Cardiac septum (tissue), 1 donor: ENCODE results near the gene DENND1A. TPM values are rescaled to one million over a fixed set of nuclear protein-coding genes. Genes with fewer than 3 reads are reported as not detected.

Source experiments
- DNase-seq: peaks from one replicate; pipeline ENCODE4 v3.0.0-alpha.2; 2020; ENCODE audit warnings: low spot score
- intact Hi-C: fragments of 100-400 bp; cut with DNase I; formaldehyde crosslinking; loops from one replicate; pipeline ENCODE4 v1.14.0; 2022
- total RNA-seq: library from RNA; stranded (reverse); fragmentation: NEBNext Ultra II Directional; extraction: Animal tissue kit (Norgen Biotek cat#: 25700); gene quantifications from one replicate; pipeline ENCODE4 v1.2.1, GENCODE V29; 2021
- donor health status: DM: no; HTN: no; CAD: no.

DENND1A gene
- total RNA-seq, 1 donor from 2014 or later = 16.0 TPM

GRCh38 chr9:123784518-123784917 lies 145.4 kb downstream of the DENND1A start:
- intact Hi-C loops = no loop called here
- DNase-seq = no peak

GRCh38 chr9:123778232-123778902 lies 151.6 kb downstream of the DENND1A start:
- intact Hi-C loops = no loop called here

GRCh38 chr9:123776708-123777537 lies 153.0 kb downstream of the DENND1A start:
- DNase-seq = no peak
- intact Hi-C loops = no loop called here

More at GRCh38 chr9:123778232-123778902, 151.6 kb downstream of the DENND1A start:
- DNase-seq = no peak

GRCh38 chr9:123775289-123776284 lies 154.3 kb downstream of the DENND1A start:
- intact Hi-C loops = no loop called here
- DNase-seq = no peak

- no peak for DNase-seq
- intact Hi-C loops = no loop called here
Observed at GRCh38 chr9:123773783-123774182, 156.1 kb downstream of the DENND1A start.

- DNase-seq = no peak
- intact Hi-C loops = no loop called here
Observed at GRCh38 chr9:123772967-123773366, 157.0 kb downstream of the DENND1A start.

- intact Hi-C loops = no loop called here
- no peak for DNase-seq
Observed at GRCh38 chr9:123772374-123772773, 157.6 kb downstream of the DENND1A start.

GRCh38 chr9:123771690-123772089 lies 158.2 kb downstream of the DENND1A start:
- DNase-seq = no peak
- intact Hi-C loops = no loop called here

GRCh38 chr9:123769719-123770118 lies 160.2 kb downstream of the DENND1A start:
- no peak for DNase-seq
- intact Hi-C loops = no loop called here

GRCh38 chr9:123763910-123764588 lies 165.9 kb downstream of the DENND1A start:
- DNase-seq = no peak
- intact Hi-C loops = no loop called here

- intact Hi-C loops = no loop called here
Observed at GRCh38 chr9:123761905-123762605, 167.9 kb downstream of the DENND1A start.

GRCh38 chr9:123757960-123758359 lies 172.0 kb downstream of the DENND1A start:
- DNase-seq = no peak
- intact Hi-C loops = no loop called here

More at GRCh38 chr9:123761905-123762605, 167.9 kb downstream of the DENND1A start:
- no peak for DNase-seq

- intact Hi-C loops = no loop called here
- DNase-seq = no peak
Observed at GRCh38 chr9:123757547-123757946, 172.4 kb downstream of the DENND1A start.

GRCh38 chr9:123756484-123757106 lies 173.3 kb downstream of the DENND1A start:
- no peak for DNase-seq
- intact Hi-C loops = no loop called here

GRCh38 chr9:123753669-123754258 lies 176.2 kb downstream of the DENND1A start:
- DNase-seq = no peak
- intact Hi-C loops = no loop called here

GRCh38 chr9:123753016-123753415 lies 176.9 kb downstream of the DENND1A start:
- no peak for DNase-seq
- intact Hi-C loops = no loop called here

- DNase-seq = no peak
- intact Hi-C loops = no loop called here
Observed at GRCh38 chr9:123749580-123750202, 180.2 kb downstream of the DENND1A start.
